Lower lobe of right lung (tissue), 2 donors: ENCODE data around the gene ABLIM3. TPM values are rescaled to one million over a fixed set of nuclear protein-coding genes. Genes with fewer than 3 reads are reported as not detected.

Experiments used
- ATAC-seq, 2 donors: fragments of 200-7000 bp; cut with Tn5 transposase; one replicate each; pipeline ENCODE4 v1.9.1; 2020 to 2022; ENCODE audit warnings: mild to moderate bottlenecking in 2 of 2, moderate library complexity in 2 of 2
- DNase-seq: peaks from one replicate; pipeline ENCODE4 v3.0.0-alpha.2; 2020
- H3K27ac ChIP-seq: fragments of 200-600 bp; one replicate; pipeline ENCODE4 v1.8.0; 2022
- H3K27me3 ChIP-seq: fragments of 200-600 bp; one replicate; pipeline ENCODE4 v1.8.0; 2022; ENCODE audit warnings: low read depth
- H3K36me3 ChIP-seq: fragments of 200-600 bp; one replicate; pipeline ENCODE4 v1.8.0; 2022; ENCODE audit warnings: mild to moderate bottlenecking
- H3K4me1 ChIP-seq: fragments of 200-600 bp; one replicate; pipeline ENCODE4 v1.8.0; 2022
- H3K4me3 ChIP-seq: fragments of 200-600 bp; one replicate; pipeline ENCODE4 v1.8.0; 2022; ENCODE audit warnings: mild to moderate bottlenecking
- H3K9me3 ChIP-seq: fragments of 200-600 bp; one replicate; pipeline ENCODE4 v1.8.0; 2022
- CTCF ChIP-seq: fragments of 200-600 bp; IDR thresholded peaks from one replicate; pipeline ENCODE4 v1.8.0; 2022; ENCODE audit warnings: antibody characterized with exemption, mild to moderate bottlenecking
- intact Hi-C: fragments of 100-400 bp; cut with DNase I; formaldehyde crosslinking; loops from one replicate; pipeline ENCODE4 v1.11.0; 2022
- total RNA-seq: library from RNA; stranded (reverse); fragmentation: NEBNext Ultra II Directional; extraction: Animal tissue kit (Norgen Biotek cat#: 25700); gene quantifications from one replicate; pipeline ENCODE4 v1.2.1, GENCODE V29; 2021
- donor health status: DM: no; HTN: yes; CAD: no; lungs with severe emphysema.

The ABLIM3 gene
- total RNA-seq, 1 donor from 2014 or later: 26.7 TPM

DNA sequence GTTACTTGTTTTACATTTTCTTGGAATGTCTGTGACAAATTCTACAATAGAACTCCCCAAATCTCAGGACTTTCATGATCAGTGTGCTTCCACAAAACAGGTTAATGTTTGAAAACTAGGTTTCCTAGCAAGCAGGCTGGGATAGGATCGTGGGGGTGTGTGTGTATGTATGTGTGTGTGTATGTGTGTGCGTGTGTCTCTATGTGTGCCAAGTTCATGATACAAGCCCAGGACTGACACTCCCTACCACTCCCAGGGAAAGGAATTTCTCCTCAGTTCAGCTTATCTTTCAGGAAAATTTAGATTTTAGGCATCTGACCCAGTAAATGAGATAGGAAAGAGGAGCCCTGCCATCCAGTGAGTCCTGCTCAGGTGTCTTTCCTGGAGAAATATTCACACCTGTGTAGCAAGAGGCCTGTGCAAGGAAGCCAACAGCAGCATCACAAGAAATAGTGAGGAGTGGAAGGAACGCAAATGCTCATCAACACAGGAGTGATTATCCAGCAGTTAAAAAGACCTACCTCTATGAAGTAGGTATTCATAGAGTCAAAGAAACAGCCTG is 13.8 kb upstream of the ABLIM3 start:
- no peak for ATAC-seq
- intact Hi-C loops: no loop called here
- no peak for DNase-seq

GRCh38 chr5:149128023-149128875 is 13.0 kb upstream of the ABLIM3 start:
- ATAC-seq: peak; percentile 70

More for the DNA sequence above, 13.8 kb upstream of the ABLIM3 start:
- Histone ChIP-seq H3K27me3 (no peaks in the 10 kb centered on the region), H3K36me3 (no peaks in the 10 kb centered on the region), H3K4me1 (peaks cover 5% of the 10 kb centered on the region), H3K9me3 (no peaks in the 10 kb centered on the region), H3K4me3 (no peak overlapping the region), H3K27ac (no peak overlapping the region)
- TF ChIP-seq CTCF: no peak

DNA sequence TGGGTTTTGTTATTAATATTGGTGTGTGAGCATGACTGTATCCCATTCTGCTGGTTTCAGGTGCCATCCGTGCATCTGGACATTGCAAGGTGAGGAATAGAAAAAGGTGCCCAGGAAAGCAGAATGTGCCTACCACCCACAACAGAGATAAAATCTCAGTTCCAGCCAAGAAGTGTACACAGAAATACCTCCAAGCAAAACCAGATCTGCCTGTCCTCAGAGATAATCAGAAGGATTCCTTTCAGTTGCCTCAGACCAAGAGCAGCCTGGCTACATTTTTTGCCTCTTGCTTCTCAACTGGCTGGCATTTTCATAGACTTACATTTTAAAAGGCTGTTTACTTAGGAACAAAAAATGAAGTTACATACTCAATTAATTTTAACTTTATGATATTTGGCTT is 12.1 kb upstream of the ABLIM3 start:
- Histone ChIP-seq H3K27ac (no peak overlapping the region), H3K9me3 (no peaks in the 10 kb centered on the region), H3K4me3 (no peak overlapping the region), H3K4me1 (peaks cover 5% of the 10 kb centered on the region), H3K36me3 (no peaks in the 10 kb centered on the region), H3K27me3 (no peaks in the 10 kb centered on the region)
- ATAC-seq: no peak
- DNase-seq: no peak
- intact Hi-C loops: no loop called here
- no peak for TF ChIP-seq CTCF

More at GRCh38 chr5:149128023-149128875, 13.0 kb upstream of the ABLIM3 start:
- Histone ChIP-seq H3K9me3 (no peaks in the 10 kb centered on the region), H3K4me3 (no peak overlapping the region), H3K27ac (no peak overlapping the region), H3K27me3 (no peaks in the 10 kb centered on the region), H3K36me3 (no peaks in the 10 kb centered on the region), H3K4me1 (peaks cover 5% of the 10 kb centered on the region)
- intact Hi-C loops: no loop called here
- TF ChIP-seq CTCF: peak; percentile 66
- DNase-seq: no peak

GRCh38 chr5:149130121-149130914 is 11.0 kb upstream of the ABLIM3 start:
- peaks cover 16% of the 10 kb centered on the region for H3K4me1 ChIP-seq
- DNase-seq (no peak), ATAC-seq (no peak)
- H3K4me3 ChIP-seq: no peak overlapping the region
- H3K27me3 ChIP-seq: no peaks in the 10 kb centered on the region
- TF ChIP-seq CTCF: peak; percentile 27
- no peaks in the 10 kb centered on the region for H3K9me3 ChIP-seq
- no peak overlapping the region for H3K27ac ChIP-seq
- intact Hi-C loops: loop anchor here (10.0 kb wide), 1 partner anchor 94 kb away; no protein-coding TSS in a partner anchor
- no peaks in the 10 kb centered on the region for H3K36me3 ChIP-seq

GRCh38 chr5:149132474-149132873 is 8.8 kb upstream of the ABLIM3 start:
- Histone ChIP-seq H3K4me1 (peaks cover 17% of the 10 kb centered on the region), H3K27me3 (no peaks in the 10 kb centered on the region), H3K9me3 (no peaks in the 10 kb centered on the region), H3K4me3 (no peak overlapping the region), H3K27ac (no peak overlapping the region), H3K36me3 (no peaks in the 10 kb centered on the region)
- DNase-seq (no peak), ATAC-seq (no peak)
- TF ChIP-seq CTCF: no peak
- intact Hi-C loops: loop anchor here (10.0 kb wide), 1 partner anchor 92 kb away; no protein-coding TSS in a partner anchor
